ENCODE measurements around the gene CACNA1F. TPM values are rescaled to one million over a fixed set of nuclear protein-coding genes. Genes with fewer than 3 reads are reported as not detected.

CACNA1F gene
- total and polyA plus RNA-seq, 8 donors: 0.06 to 6.1 (median 0.27) TPM; not detected in 2

- WGBS, 5 donors: 70 to 85% (median 77%) methylated on average over 8 to 24 of the region's 25 CpGs
- H3K27ac ChIP-seq: no peak overlapping the region
- intact Hi-C loops (cut with DNase I; ENCODE audit: low total_unique reads): no loop called here
Measured at GRCh38 chrX:49157194-49157593, 75.9 kb downstream of the CACNA1F start.

GRCh38 chrX:49155900-49156837 lies 77.0 kb downstream of the CACNA1F start:
- Histone ChIP-seq H3K4me3 (peak overlapping the region; percentile 41 to 52 (median 43)), H3K27ac (peak overlapping the region; percentile 74 to 95 (median 94)), H3K4me1 (peaks cover 0 to 7% (median 3%) of the 10 kb centered on the region in 4 donors), H3K27me3 (no peaks in the 10 kb centered on the region), H3K36me3 (no peaks in the 10 kb centered on the region), H3K9me3 (peaks cover 0 to 7% (median 0%) of the 10 kb centered on the region in 4 donors)
- no peak for TF ChIP-seq POLR2A (IDR thresholded peaks at IDR 0.05)
- TF ChIP-seq CTCF (IDR thresholded peaks at IDR 0.05): peak in 5 of 7 experiments; percentile 44 to 84 (median 64)
- TF ChIP-seq EP300 (IDR thresholded peaks at IDR 0.05): no peak
- peak; percentile 49 to 81 (median 78) for TF ChIP-seq POLR2AphosphoS5 (IDR thresholded peaks at IDR 0.05)
- intact Hi-C loops (cut with DNase I; ENCODE audit: low total_unique reads): no loop called here
- 3 to 51% (median 12%) methylated on average over 13 to 65 of the region's 65 CpGs for WGBS, 5 donors
- peak; percentile 91 to 95 for DNase-seq

More at GRCh38 chrX:49157194-49157593, 75.9 kb downstream of the CACNA1F start:
- H3K4me3 ChIP-seq: no peak overlapping the region
- H3K9me3 ChIP-seq: no peaks in the 10 kb centered on the region
- H3K27me3 ChIP-seq: no peaks in the 10 kb centered on the region
- peaks cover 0 to 7% (median 3%) of the 10 kb centered on the region in 4 donors for H3K4me1 ChIP-seq
- H3K36me3 ChIP-seq: no peaks in the 10 kb centered on the region
- DNase-seq: no peak
- TF ChIP-seq POLR2A (IDR thresholded peaks at IDR 0.05) (no peak), CTCF (IDR thresholded peaks at IDR 0.05) (no peak), EP300 (IDR thresholded peaks at IDR 0.05) (no peak), POLR2AphosphoS5 (IDR thresholded peaks at IDR 0.05) (no peak)

GRCh38 chrX:49155243-49155899 lies 77.8 kb downstream of the CACNA1F start:
- DNase-seq: peak; percentile 55 to 87
- peaks cover 0 to 7% (median 3%) of the 10 kb centered on the region in 4 donors for H3K4me1 ChIP-seq
- peak overlapping the region; percentile 74 to 95 (median 94) for H3K27ac ChIP-seq
- peak overlapping the region; percentile 41 to 52 (median 43) for H3K4me3 ChIP-seq
- WGBS, 5 donors: 3 to 42% (median 7%) methylated on average over 18 of the region's 18 CpGs
- H3K27me3 ChIP-seq: no peaks in the 10 kb centered on the region
- no peaks in the 10 kb centered on the region for H3K36me3 ChIP-seq
- no peak for TF ChIP-seq POLR2A (IDR thresholded peaks at IDR 0.05)
- no peak for TF ChIP-seq EP300 (IDR thresholded peaks at IDR 0.05)
- TF ChIP-seq CTCF (IDR thresholded peaks at IDR 0.05): no peak
- no peak for TF ChIP-seq POLR2AphosphoS5 (IDR thresholded peaks at IDR 0.05)
- peaks cover 0 to 10% (median 0%) of the 10 kb centered on the region in 4 donors for H3K9me3 ChIP-seq
- intact Hi-C loops (cut with DNase I; ENCODE audit: low total_unique reads): no loop called here

Other genes with a start within 250 kb of the CACNA1F start
- 100 to 1,000 TPM in 1 of 5 donors, 10 to 100 TPM in 4; 30.7 to 127 (median 58.9) TPM for gene GRIPAP1, start 231.1 kb downstream of the CACNA1F start, total RNA-seq
- gene GRIPAP1, start 231.1 kb downstream of the CACNA1F start, polyA plus RNA-seq: 10 to 100 TPM; 15.6 to 21.0 (median 16.3) TPM
- 10 to 100 TPM; 13.0 to 42.2 (median 35.3) TPM for gene TFE3, start 190.0 kb downstream of the CACNA1F start, total RNA-seq
- gene TFE3, start 190.0 kb downstream of the CACNA1F start, polyA plus RNA-seq: 10 to 100 TPM; 21.5 to 28.1 (median 27.0) TPM
- gene CCDC120, start 174.3 kb downstream of the CACNA1F start, total RNA-seq: 10 to 100 TPM in 2 of 5 donors, 1 to 10 TPM in 3; 2.3 to 25.4 (median 6.1) TPM
- 1 to 10 TPM; 3.8 to 7.3 (median 4.0) TPM for gene CCDC120, start 174.3 kb downstream of the CACNA1F start, polyA plus RNA-seq
- 10 to 100 TPM in 1 of 5 donors, 1 to 10 TPM in 2, not detected in 2; 5.0 to 37.1 (median 5.9) TPM for gene PRAF2, start 159.3 kb downstream of the CACNA1F start, total RNA-seq
- gene PRAF2, start 159.3 kb downstream of the CACNA1F start, polyA plus RNA-seq: 10 to 100 TPM in 2 of 3 donors, 1 to 10 TPM in 1; 9.3 to 16.6 (median 10.3) TPM
- gene WDR45, start 153.5 kb downstream of the CACNA1F start, total RNA-seq: 100 to 1,000 TPM in 2 of 5 donors, 10 to 100 TPM in 3; 12.2 to 209 (median 90.9) TPM
- gene WDR45, start 153.5 kb downstream of the CACNA1F start, polyA plus RNA-seq: 100 to 1,000 TPM in 1 of 3 donors, 10 to 100 TPM in 2; 69.0 to 102 (median 75.3) TPM
- 10 to 100 TPM in 2 of 5 donors, 1 to 10 TPM in 3; 6.4 to 19.1 (median 8.2) TPM for gene GPKOW, start 109.6 kb downstream of the CACNA1F start, total RNA-seq
- gene GPKOW, start 109.6 kb downstream of the CACNA1F start, polyA plus RNA-seq: 10 to 100 TPM; 14.1 to 18.2 (median 14.7) TPM
- gene MAGIX, start 70.6 kb downstream of the CACNA1F start, total RNA-seq: 10 to 100 TPM in 3 of 5 donors, 1 to 10 TPM in 2; 4.7 to 43.2 (median 10.3) TPM
- 10 to 100 TPM; 18.9 to 41.1 (median 35.0) TPM for gene MAGIX, start 70.6 kb downstream of the CACNA1F start, polyA plus RNA-seq
- 100 to 1,000 TPM in 1 of 5 donors, 10 to 100 TPM in 4; 14.0 to 155 (median 52.2) TPM for gene PLP2, start 61.4 kb downstream of the CACNA1F start, total RNA-seq
- gene PLP2, start 61.4 kb downstream of the CACNA1F start, polyA plus RNA-seq: 100 to 1,000 TPM in 1 of 3 donors, 10 to 100 TPM in 2; 55.0 to 323 (median 94.4) TPM
- gene PRICKLE3, start 47.0 kb downstream of the CACNA1F start, total RNA-seq: 10 to 100 TPM in 3 of 5 donors, 1 to 10 TPM in 2; 3.7 to 65.1 (median 16.9) TPM
- gene PRICKLE3, start 47.0 kb downstream of the CACNA1F start, polyA plus RNA-seq: 1 to 10 TPM; 6.3 to 7.1 (median 6.5) TPM
- 100 to 1,000 TPM in 1 of 5 donors, 1 to 10 TPM in 2, under 1 TPM in 1, not detected in 1; 0.89 to 211 (median 3.3) TPM for gene SYP, start 33.1 kb downstream of the CACNA1F start, total RNA-seq
- gene SYP, start 33.1 kb downstream of the CACNA1F start, polyA plus RNA-seq: 1 to 10 TPM in 2 of 3 donors, under 1 TPM in 1; 0.92 to 5.0 (median 3.9) TPM
- 10 to 100 TPM in 2 of 5 donors, 1 to 10 TPM in 3; 2.7 to 68.9 (median 7.0) TPM for gene CCDC22, start 2.1 kb upstream of the CACNA1F start, total RNA-seq
- gene CCDC22, start 2.1 kb upstream of the CACNA1F start, polyA plus RNA-seq: 10 to 100 TPM in 1 of 3 donors, 1 to 10 TPM in 2; 7.4 to 12.2 (median 8.9) TPM
- gene FOXP3, start 31.4 kb upstream of the CACNA1F start, total RNA-seq: not detected
- under 1 TPM in 2 of 3 donors, not detected in 1; 0.12 to 0.88 TPM for gene FOXP3, start 31.4 kb upstream of the CACNA1F start, polyA plus RNA-seq
- 10 to 100 TPM in 1 of 5 donors, 1 to 10 TPM in 4; 1.4 to 20.4 (median 5.7) TPM for gene PPP1R3F, start 36.5 kb upstream of the CACNA1F start, total RNA-seq
- gene PPP1R3F, start 36.5 kb upstream of the CACNA1F start, polyA plus RNA-seq: 1 to 10 TPM; 2.1 to 6.4 (median 4.0) TPM
- not detected for gene GAGE10, start 70.3 kb upstream of the CACNA1F start, total RNA-seq
- not detected for gene GAGE10, start 70.3 kb upstream of the CACNA1F start, polyA plus RNA-seq
- not detected for gene GAGE12J, start 88.7 kb upstream of the CACNA1F start, total RNA-seq
- not detected for gene GAGE12J, start 88.7 kb upstream of the CACNA1F start, polyA plus RNA-seq
- not detected for gene GAGE13, start 98.2 kb upstream of the CACNA1F start, total RNA-seq
- not detected for gene GAGE13, start 98.2 kb upstream of the CACNA1F start, polyA plus RNA-seq

All from stomach (tissue), 9 donors.